Right renal pelvis (tissue), 4 donors: ENCODE data around the gene FZR1. TPM values are rescaled to one million over a fixed set of nuclear protein-coding genes. Genes with fewer than 3 reads are reported as not detected.

Experiments used
- DNase-seq, 4 donors: peaks; one replicate each; pipeline ENCODE4 v3.0.0-alpha.2; 2013; ENCODE audit warnings: low read depth in 4 of 4, low spot score in 3 of 4, missing footprints in 1 of 4
- polyA plus RNA-seq, 4 donors: library from polyadenylated mRNA; unstranded; fragments of 120-200 nt; gene quantifications; one replicate each; pipeline ENCODE4 v1.2.1, GENCODE V29; 2013; ENCODE audit not compliant: insufficient read length in 4 of 4

FZR1 gene
- polyA plus RNA-seq, 4 donors: 51.4 to 58.8 (median 52.0) TPM

GRCh38 chr19:3471954-3472655 is 34.0 kb upstream of the FZR1 start:
- DNase-seq: no peak

- no peak for DNase-seq
These were observed 32.1 kb upstream of the FZR1 start for GRCh38 chr19:3474010-3474409.

DNA sequence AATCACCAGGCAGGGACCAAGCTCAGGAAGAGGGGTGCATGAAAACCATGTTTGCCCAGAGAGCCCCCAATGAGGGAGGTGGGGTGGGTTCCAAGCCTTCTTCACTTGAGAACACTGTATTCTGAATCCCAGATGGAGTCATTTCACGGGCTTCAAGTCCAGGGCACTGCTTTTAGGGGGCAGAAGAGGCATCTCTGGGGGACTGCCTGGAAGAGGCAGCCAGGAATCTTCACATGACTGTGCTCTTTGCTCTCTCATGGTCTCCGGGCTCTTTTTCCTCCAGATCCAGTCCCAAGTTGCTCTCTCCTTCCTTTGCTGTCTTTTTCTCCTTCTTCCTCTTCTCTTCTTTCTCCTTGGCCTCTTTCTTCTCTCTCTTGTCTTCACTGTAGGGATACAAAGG is 31.5 kb upstream of the FZR1 start:
- no peak for DNase-seq

- DNase-seq: no peak
These were observed 30.7 kb upstream of the FZR1 start for GRCh38 chr19:3475449-3475848.

DNA sequence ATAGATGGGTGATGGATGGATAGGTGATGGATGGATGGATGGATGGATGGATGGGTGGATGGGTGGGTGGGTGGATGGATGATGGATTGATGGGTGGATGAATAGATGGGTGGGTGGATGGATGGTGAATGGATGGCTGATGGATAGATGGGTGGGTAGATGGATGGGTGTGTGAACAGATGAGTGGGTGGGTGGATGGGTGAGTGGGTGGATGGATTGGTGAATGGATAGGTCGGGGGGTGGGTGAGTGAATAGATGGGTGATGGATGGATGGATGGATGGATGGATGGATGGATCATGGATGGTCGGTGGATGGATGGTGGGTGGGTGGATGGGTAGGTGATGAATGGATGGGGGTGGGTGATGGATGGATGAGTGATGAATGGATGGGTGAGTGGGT is 29.3 kb upstream of the FZR1 start:
- no peak for DNase-seq

DNA sequence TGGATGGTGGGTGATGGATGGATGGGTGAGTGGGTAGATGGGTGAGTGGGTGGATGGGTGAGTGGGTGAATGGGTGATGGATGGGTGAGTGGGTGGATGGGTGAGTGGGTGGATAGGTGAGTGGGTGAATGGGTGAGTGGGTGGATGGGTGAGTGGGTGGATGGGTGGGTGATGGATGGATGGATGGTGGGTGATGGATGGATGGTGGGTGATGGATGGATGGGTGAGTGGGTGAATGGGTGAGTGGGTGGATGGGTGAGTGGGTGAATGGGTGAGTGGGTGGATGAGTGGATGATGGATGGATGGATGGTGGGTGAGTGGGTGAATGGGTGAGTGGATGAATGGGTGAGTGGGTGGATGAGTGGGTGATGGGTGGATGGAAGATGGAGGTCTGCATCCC is 28.6 kb upstream of the FZR1 start:
- no peak for DNase-seq

- no peak for DNase-seq
These were observed 28.2 kb upstream of the FZR1 start for GRCh38 chr19:3477951-3478350.

DNA sequence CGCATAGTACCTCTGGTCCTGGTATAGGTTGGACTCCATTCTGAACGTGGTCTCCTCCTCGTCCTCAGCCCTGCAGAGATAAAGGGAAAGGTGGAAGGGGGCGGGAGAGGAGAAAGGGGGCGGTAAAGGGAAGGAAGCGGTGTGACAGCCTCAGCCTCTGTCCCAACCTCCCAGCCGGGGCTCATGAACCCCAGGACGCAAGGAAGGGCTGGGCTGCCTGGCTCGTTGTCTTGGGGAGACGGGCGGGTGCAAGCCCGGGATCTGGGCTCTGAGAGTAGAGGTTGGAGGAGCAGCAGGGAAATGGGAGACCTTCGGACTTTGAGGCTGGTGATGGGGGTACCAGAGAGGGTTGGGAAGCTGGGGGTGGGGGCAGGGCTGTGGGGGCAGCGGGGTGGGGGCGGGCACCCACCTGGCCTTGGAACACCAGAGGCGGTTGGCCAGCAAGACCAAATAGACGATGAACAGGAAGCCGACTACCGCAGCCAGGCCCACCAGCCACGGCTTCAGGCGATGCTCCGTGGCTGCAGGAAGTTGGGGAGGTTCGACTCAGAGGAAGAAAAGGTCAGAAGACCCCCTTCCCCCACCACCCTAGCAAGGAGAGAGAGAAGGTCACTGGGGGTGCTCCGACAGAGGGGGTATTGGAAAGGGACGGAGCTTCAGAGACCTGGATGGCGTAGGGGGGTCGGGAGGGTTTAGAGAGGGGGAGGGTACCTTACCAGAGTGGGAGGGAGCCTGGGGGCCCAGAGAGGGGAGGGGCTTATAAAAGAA is 27.5 kb upstream of the FZR1 start:
- no peak for DNase-seq

DNA sequence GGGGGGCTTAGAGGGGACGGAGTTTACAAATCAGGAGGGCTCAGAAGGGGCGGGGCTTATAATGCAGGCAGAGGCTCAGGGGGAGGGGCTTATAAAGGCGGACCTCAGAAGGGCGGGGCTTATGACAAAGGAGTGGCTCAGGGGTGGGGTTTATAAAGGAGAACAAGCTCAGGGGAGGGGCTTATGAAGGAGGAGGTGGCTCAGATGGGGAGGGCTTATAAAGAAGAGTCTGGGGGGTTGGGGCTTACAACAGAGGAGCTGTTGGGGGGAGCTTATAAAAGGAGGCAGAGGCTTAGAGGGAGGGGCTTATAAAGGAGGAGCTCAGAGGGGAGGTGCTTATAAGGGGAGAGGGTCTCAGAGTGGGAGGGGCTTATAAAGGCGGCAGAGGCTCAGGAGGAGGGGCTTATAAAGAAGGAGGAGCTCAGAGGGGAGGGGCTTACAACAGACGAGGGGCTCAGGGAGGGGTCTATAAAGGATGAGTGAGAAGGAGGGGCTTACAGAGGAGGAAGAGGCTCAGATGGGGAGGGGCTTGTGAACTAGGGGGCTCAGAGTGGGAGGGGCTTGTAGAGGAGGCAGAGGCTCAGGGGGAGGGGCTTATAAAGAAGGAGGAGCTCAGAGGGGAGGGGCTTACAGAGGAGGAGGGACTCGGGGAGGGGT is 26.8 kb upstream of the FZR1 start:
- no peak for DNase-seq

DNA sequence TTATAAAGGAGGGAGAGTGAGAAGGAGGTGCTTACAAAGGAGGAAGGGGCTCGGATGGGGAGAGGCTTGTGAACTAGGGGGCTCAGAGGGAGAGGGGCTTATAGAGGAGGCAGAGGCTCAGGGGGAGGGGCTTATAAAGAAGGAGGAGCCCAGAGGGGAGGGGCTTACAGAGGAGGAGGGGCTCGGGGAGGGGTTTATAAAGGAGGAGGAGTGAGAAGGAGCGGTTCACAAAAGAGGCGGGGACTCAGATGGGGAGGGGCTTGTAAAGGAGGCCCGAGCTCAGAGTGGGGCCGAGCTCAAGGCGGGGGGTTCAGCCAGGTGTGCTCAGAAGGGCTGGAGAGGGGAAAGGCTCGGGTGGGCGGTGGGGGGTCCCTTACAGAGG is 26.3 kb upstream of the FZR1 start:
- no peak for DNase-seq

GRCh38 chr19:3480383-3481091 is 25.6 kb upstream of the FZR1 start, which contains the start of gene SMIM24:
TSS of gene SMIM24 (minus strand) at chr19:3480525. CDS start at chr19:3480463, 62 bp downstream.
- DNase-seq: no peak

DNA sequence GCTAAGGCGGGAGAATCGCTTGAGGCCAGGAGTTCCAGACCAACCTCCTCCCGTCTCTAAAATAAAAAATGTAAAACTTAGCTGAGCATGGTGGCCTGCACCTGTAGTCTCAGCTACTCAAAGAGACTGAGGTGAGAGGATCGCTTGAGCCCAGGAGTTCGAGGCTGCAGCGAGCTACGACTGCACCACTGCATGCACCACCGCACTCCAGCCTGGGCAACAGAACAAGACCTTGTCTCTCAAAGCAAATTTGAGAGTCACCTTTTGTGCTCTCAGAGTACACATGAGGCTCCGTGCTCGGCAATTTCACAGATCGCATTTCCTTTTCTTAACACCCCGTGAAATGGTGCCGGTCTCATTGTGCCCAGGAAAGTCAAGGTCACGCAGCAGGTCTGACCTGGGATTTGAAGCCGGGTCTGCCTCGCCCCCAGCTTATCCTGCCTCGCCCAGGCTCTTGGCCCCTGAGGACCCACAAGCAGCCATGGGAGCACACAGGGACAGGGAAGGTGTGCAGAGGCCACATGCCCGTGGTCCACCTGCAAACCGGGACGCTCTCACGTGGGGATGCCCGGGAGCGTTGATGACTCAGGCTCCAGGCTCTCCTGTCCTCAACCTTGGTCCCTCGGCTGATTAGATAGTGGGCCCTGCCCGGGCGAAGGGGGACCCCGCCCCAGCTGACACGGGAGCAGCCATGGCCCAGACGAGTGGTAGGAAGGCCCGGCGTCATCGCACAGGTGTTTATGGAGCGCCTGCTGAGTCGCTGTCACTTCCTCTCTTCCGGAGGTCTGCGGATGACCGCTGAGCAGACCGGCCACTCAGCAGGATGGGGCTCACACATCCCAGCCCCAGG is 24.6 kb upstream of the FZR1 start:
- no peak for DNase-seq

- no peak for DNase-seq
These were observed 23.4 kb upstream of the FZR1 start for GRCh38 chr19:3482507-3483225.

GRCh38 chr19:3483226-3483628 is 22.9 kb upstream of the FZR1 start, which contains the start of gene SMIM44:
TSS of gene SMIM44 (minus strand) at chr19:3483441. CDS start at chr19:3483403, 38 bp downstream.
- no peak for DNase-seq

- no peak for DNase-seq
These were observed 14.6 kb upstream of the FZR1 start for GRCh38 chr19:3491396-3492119.

- DNase-seq: no peak
These were observed 13.8 kb upstream of the FZR1 start for GRCh38 chr19:3492131-3492839.

GRCh38 chr19:3492919-3493318 is 13.2 kb upstream of the FZR1 start:
- DNase-seq: no peak

DNA sequence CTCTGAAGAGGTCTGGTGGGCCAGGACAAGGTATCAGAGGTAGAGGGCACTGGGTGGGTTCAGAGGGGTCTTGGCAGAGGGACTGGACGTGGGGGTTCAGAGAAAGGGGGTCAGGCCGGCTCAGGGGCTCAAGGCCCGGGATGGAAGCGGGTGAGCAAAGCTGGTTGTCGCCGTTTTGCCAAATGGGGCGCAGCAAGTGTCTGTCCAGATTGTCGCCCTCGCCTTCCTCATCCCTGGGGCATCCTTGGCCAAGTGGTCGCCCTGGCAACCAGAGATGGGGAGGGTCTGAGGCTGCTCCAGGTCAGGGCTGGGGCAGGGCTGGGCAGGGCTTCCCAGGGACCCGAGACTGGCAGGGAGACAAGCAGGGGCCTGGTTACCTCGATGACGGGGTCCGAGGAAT is 12.5 kb upstream of the FZR1 start:
- no peak for DNase-seq
